Measurements from ENCODE around the gene HSPA12A. TPM values are rescaled to one million over a fixed set of nuclear protein-coding genes. Genes with fewer than 3 reads are reported as not detected.

HSPA12A gene
- total RNA-seq, 1 experiment from 2014 or later = 0.79 TPM

DNA sequence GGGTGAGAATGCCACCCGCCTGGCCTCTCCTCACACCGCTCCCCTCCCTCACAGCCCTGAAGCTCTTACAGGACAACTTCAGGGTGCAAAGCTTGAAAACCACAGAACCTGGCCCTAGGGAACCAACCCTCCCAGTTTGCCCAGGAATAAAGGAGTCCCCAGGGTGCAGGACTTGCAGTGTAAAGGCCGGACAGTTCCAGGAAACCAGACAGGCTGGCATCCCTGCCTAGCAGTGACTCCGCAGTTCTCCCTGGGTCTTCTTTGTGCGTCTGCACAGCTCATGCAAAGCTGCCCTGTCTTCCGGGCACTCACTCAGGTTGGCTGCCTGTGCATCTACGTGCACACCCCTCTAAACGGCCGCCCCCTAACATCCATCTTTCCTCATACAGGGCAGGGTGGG is 36.1 kb downstream of the HSPA12A start:
- no peaks in the 10 kb centered on the region for H3K4me1 ChIP-seq
- DNase-seq = no peak
- no peaks in the 10 kb centered on the region for H3K36me3 ChIP-seq

GRCh38 chr10:116705498-116705897 is 36.9 kb downstream of the HSPA12A start:
- no peak overlapping the region for H3K27ac ChIP-seq
- no peaks in the 10 kb centered on the region for H3K9me3 ChIP-seq (replicated peaks)
- no peaks in the 10 kb centered on the region for H3K27me3 ChIP-seq
- H3K4me3 ChIP-seq = no peak overlapping the region
- H3K4me1 ChIP-seq = no peaks in the 10 kb centered on the region
- no peaks in the 10 kb centered on the region for H3K36me3 ChIP-seq
- DNase-seq = no peak

More for the DNA sequence above, 36.1 kb downstream of the HSPA12A start:
- Histone ChIP-seq H3K27ac (no peak overlapping the region), H3K27me3 (no peaks in the 10 kb centered on the region), H3K4me3 (no peak overlapping the region), H3K9me3 (replicated peaks) (no peaks in the 10 kb centered on the region)

DNA sequence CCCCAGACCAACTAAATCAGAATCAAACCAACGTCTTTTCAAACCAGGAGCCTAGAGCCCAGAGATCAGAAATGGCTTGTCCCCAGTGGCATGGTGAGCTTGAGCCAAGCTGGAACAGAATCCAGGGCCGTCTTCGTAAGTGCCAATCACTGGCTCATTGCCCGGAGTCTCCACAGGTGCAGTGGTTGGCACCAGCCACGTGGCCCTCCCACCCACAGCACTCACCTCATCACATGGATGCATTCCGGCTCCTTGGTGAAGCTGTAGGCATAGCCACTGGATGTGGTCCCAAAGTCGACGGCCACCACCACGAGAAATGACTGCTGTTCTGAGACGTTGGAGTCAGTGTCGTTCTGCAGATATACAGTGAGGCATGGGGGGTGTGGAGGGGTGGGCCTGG is 37.4 kb downstream of the HSPA12A start:
- Histone ChIP-seq H3K27ac (no peak overlapping the region), H3K27me3 (no peaks in the 10 kb centered on the region), H3K9me3 (replicated peaks) (no peaks in the 10 kb centered on the region), H3K36me3 (no peaks in the 10 kb centered on the region), H3K4me1 (no peaks in the 10 kb centered on the region), H3K4me3 (no peak overlapping the region)
- no peak for DNase-seq

- H3K4me3 ChIP-seq = no peak overlapping the region
- DNase-seq = no peak
- no peak overlapping the region for H3K27ac ChIP-seq
- H3K4me1 ChIP-seq = no peaks in the 10 kb centered on the region
- no peaks in the 10 kb centered on the region for H3K27me3 ChIP-seq
- no peaks in the 10 kb centered on the region for H3K36me3 ChIP-seq
- H3K9me3 ChIP-seq (replicated peaks) = no peaks in the 10 kb centered on the region
Measured at GRCh38 chr10:116702165-116702564, 40.2 kb downstream of the HSPA12A start.

- no peak for DNase-seq
Measured at GRCh38 chr10:116699471-116700150, 42.8 kb downstream of the HSPA12A start.

GRCh38 chr10:116699049-116699448 is 43.3 kb downstream of the HSPA12A start:
- H3K9me3 ChIP-seq (replicated peaks) = no peaks in the 10 kb centered on the region
- H3K36me3 ChIP-seq = no peaks in the 10 kb centered on the region
- H3K27ac ChIP-seq = no peak overlapping the region
- no peaks in the 10 kb centered on the region for H3K27me3 ChIP-seq
- H3K4me1 ChIP-seq = no peaks in the 10 kb centered on the region
- no peak overlapping the region for H3K4me3 ChIP-seq
- DNase-seq = no peak

More at GRCh38 chr10:116699471-116700150, 42.8 kb downstream of the HSPA12A start:
- H3K9me3 ChIP-seq (replicated peaks) = no peaks in the 10 kb centered on the region
- no peak overlapping the region for H3K4me3 ChIP-seq
- no peaks in the 10 kb centered on the region for H3K36me3 ChIP-seq
- no peaks in the 10 kb centered on the region for H3K4me1 ChIP-seq
- no peaks in the 10 kb centered on the region for H3K27me3 ChIP-seq
- H3K27ac ChIP-seq = no peak overlapping the region

GRCh38 chr10:116698364-116698763 is 44.0 kb downstream of the HSPA12A start:
- no peaks in the 10 kb centered on the region for H3K36me3 ChIP-seq
- no peaks in the 10 kb centered on the region for H3K9me3 ChIP-seq (replicated peaks)
- no peaks in the 10 kb centered on the region for H3K27me3 ChIP-seq
- no peak for DNase-seq
- H3K27ac ChIP-seq = no peak overlapping the region
- no peaks in the 10 kb centered on the region for H3K4me1 ChIP-seq
- no peak overlapping the region for H3K4me3 ChIP-seq

GRCh38 chr10:116697816-116698215 is 44.5 kb downstream of the HSPA12A start:
- no peaks in the 10 kb centered on the region for H3K9me3 ChIP-seq (replicated peaks)
- H3K27me3 ChIP-seq = no peaks in the 10 kb centered on the region
- no peaks in the 10 kb centered on the region for H3K36me3 ChIP-seq
- H3K27ac ChIP-seq = no peak overlapping the region
- H3K4me3 ChIP-seq = no peak overlapping the region
- no peaks in the 10 kb centered on the region for H3K4me1 ChIP-seq
- DNase-seq = no peak

- Histone ChIP-seq H3K27me3 (no peaks in the 10 kb centered on the region), H3K4me1 (no peaks in the 10 kb centered on the region), H3K9me3 (replicated peaks) (no peaks in the 10 kb centered on the region), H3K4me3 (no peak overlapping the region), H3K36me3 (no peaks in the 10 kb centered on the region), H3K27ac (no peak overlapping the region)
- no peak for DNase-seq
Measured at GRCh38 chr10:116696919-116697318, 45.4 kb downstream of the HSPA12A start.

- no peak overlapping the region for H3K27ac ChIP-seq
- H3K9me3 ChIP-seq (replicated peaks) = no peaks in the 10 kb centered on the region
- no peaks in the 10 kb centered on the region for H3K36me3 ChIP-seq
- H3K4me3 ChIP-seq = no peak overlapping the region
- H3K4me1 ChIP-seq = no peaks in the 10 kb centered on the region
- DNase-seq = no peak
- no peaks in the 10 kb centered on the region for H3K27me3 ChIP-seq
Measured at GRCh38 chr10:116694927-116695268, 47.5 kb downstream of the HSPA12A start.

- Histone ChIP-seq H3K27me3 (no peaks in the 10 kb centered on the region), H3K36me3 (no peaks in the 10 kb centered on the region), H3K27ac (no peak overlapping the region), H3K9me3 (replicated peaks) (no peaks in the 10 kb centered on the region), H3K4me3 (no peak overlapping the region), H3K4me1 (no peaks in the 10 kb centered on the region)
- DNase-seq = no peak
Measured at GRCh38 chr10:116694243-116694926, 48.0 kb downstream of the HSPA12A start.

- H3K4me3 ChIP-seq = no peak overlapping the region
- H3K36me3 ChIP-seq = no peaks in the 10 kb centered on the region
- H3K27me3 ChIP-seq = no peaks in the 10 kb centered on the region
- no peak for DNase-seq
- H3K27ac ChIP-seq = no peak overlapping the region
- H3K9me3 ChIP-seq (replicated peaks) = no peaks in the 10 kb centered on the region
- no peaks in the 10 kb centered on the region for H3K4me1 ChIP-seq
Measured at GRCh38 chr10:116692225-116692624, 50.1 kb downstream of the HSPA12A start.

DNA sequence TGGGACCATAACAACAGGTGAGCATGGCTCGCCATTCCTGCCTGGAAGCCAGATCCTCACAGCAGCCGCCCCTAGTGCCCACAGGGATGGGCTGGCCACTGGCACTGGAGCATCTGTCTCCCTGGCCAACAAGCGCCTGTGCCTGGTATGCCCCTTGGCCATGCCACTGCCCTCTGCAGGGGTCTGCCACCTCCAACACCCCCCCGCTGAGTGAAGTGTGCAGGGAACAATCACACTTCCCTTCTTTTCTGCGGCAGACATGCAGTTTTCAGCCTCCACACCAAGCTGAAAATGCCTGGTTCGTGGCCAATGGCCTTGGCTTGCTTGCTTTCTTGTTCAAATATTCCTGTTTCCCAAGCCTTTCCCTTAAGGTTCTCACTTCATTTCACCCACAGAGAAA is 50.7 kb downstream of the HSPA12A start:
- H3K27me3 ChIP-seq = no peaks in the 10 kb centered on the region
- H3K4me1 ChIP-seq = no peaks in the 10 kb centered on the region
- no peak overlapping the region for H3K4me3 ChIP-seq
- no peak overlapping the region for H3K27ac ChIP-seq
- DNase-seq = no peak
- no peaks in the 10 kb centered on the region for H3K36me3 ChIP-seq
- H3K9me3 ChIP-seq (replicated peaks) = no peaks in the 10 kb centered on the region

- DNase-seq = peak; percentile 20 to 47
- H3K27ac ChIP-seq = no peak overlapping the region
- H3K36me3 ChIP-seq = no peaks in the 10 kb centered on the region
- H3K4me1 ChIP-seq = no peaks in the 10 kb centered on the region
- H3K27me3 ChIP-seq = no peaks in the 10 kb centered on the region
- no peaks in the 10 kb centered on the region for H3K9me3 ChIP-seq (replicated peaks)
- H3K4me3 ChIP-seq = no peak overlapping the region
Measured at GRCh38 chr10:116690356-116691322, 51.7 kb downstream of the HSPA12A start.

DNA sequence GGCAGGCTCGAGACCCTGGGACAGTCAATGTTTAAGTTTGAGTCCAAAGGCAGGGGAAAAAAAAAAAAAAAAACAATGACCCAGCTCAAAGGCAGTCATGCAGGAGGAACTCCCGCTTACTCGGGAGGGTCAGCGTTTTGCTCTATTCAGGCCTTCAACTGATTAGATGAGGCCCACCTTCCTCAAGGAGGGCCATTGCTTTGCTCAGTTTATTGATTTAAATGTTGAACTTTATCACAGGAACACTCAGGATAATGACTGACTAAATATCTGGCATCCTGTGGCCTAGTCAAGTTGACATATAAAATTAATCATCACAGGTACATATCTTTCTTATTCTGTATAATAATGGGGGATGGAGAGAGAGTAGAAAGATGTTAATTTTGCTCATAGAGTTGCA is 52.6 kb downstream of the HSPA12A start:
- Histone ChIP-seq H3K27me3 (no peaks in the 10 kb centered on the region), H3K9me3 (replicated peaks) (no peaks in the 10 kb centered on the region), H3K36me3 (no peaks in the 10 kb centered on the region), H3K27ac (no peak overlapping the region), H3K4me3 (no peak overlapping the region), H3K4me1 (no peaks in the 10 kb centered on the region)
- no peak for DNase-seq
